Smooth muscle cell (in vitro differentiated cells): Measurements from ENCODE around the gene KDM2A. TPM values are rescaled to one million over a fixed set of nuclear protein-coding genes. Genes with fewer than 3 reads are reported as not detected.

Source experiments
- DNase-seq: peaks from one replicate; lab custom pipeline; 2025; ENCODE audit not compliant: unreplicated experiment; lab: John Stamatoyannopoulos, UW
- H2AFZ ChIP-seq: fragments of 200-600 bp; sonication (generic); 2 replicates; pipeline ENCODE4 v1.6.0; 2016; ENCODE audit warnings: antibody characterized with exemption, low read depth, mild to moderate bottlenecking
- H3F3A ChIP-seq: fragments of 200-600 bp; sonication (generic); 2 replicates; pipeline ENCODE4 v1.6.0; 2017; ENCODE audit warnings: antibody characterized with exemption, low read depth
- H3K27ac ChIP-seq: fragments of 200-600 bp; sonication (generic); 2 replicates; pipeline ENCODE4 v1.5.1; 2016; ENCODE audit warnings: low read depth, mild to moderate bottlenecking
- H3K27me3 ChIP-seq: fragments of 200-600 bp; sonication (generic); 2 replicates; pipeline ENCODE4 v1.6.1; 2016; ENCODE audit warnings: low read depth, mild to moderate bottlenecking
- H3K36me3 ChIP-seq: fragments of 200-600 bp; sonication (generic); 2 replicates; pipeline ENCODE4 v1.5.1; 2016; ENCODE audit warnings: low read depth
- H3K4me1 ChIP-seq: fragments of 200-600 bp; sonication (generic); 2 replicates; pipeline ENCODE4 v1.5.1; 2016; ENCODE audit warnings: low read depth
- H3K4me2 ChIP-seq: fragments of 200-600 bp; sonication (generic); 2 replicates; pipeline ENCODE4 v1.6.0; 2016; ENCODE audit warnings: mild to moderate bottlenecking
- H3K4me3 ChIP-seq: fragments of 200-600 bp; sonication (generic); 2 replicates; pipeline ENCODE4 v1.5.1; 2016; ENCODE audit warnings: mild to moderate bottlenecking
- H3K79me2 ChIP-seq: fragments of 200-600 bp; sonication (generic); 2 replicates; pipeline ENCODE4 v1.6.0; 2016; ENCODE audit warnings: low read depth, mild to moderate bottlenecking
- H3K9ac ChIP-seq: fragments of 200-600 bp; sonication (generic); 2 replicates; pipeline ENCODE4 v1.6.0; 2016; ENCODE audit warnings: low read depth
- H3K9me3 ChIP-seq: fragments of 200-600 bp; sonication (generic); replicated peaks from 2 replicates; pipeline ENCODE4 v1.5.1; 2016; ENCODE audit warnings: low read depth
- H4K20me1 ChIP-seq: fragments of 200-600 bp; sonication (generic); 2 replicates; pipeline ENCODE4 v1.6.0; 2016; ENCODE audit warnings: low read depth
- WGBS: methylation state at CpG from one replicate; pipeline ENCODE4 v1.1.7; 2016; ENCODE audit warnings: low lambda C conversion rate; 5-methylcytosine and 5-hydroxymethylcytosine counted together
- polyA plus RNA-seq: library from polyadenylated mRNA; unstranded; fragments of >200 nt; fragmentation: Nextera tagmentation; extraction: Ambion mirVana; gene quantifications from 2 replicates; pipeline ENCODE4 v1.2.1, GENCODE V29; 2016
- total RNA-seq: library from RNA; depleted of rRNA; stranded (reverse); fragments of >200 nt; gene quantifications from 2 replicates; pipeline ENCODE4 v1.2.3, GENCODE V29; 2014
- TF ChIP-seq, protein P1 (sequence below): fragments of 200-600 bp; sonication (generic); IDR thresholded peaks from 2 replicates; pipeline ENCODE4 v1.5.1; 2017; ENCODE audit warnings: borderline replicate concordance, mild to moderate bottlenecking, antibody characterized with exemption; ENCODE audit not compliant: insufficient read depth, poor library complexity, severe bottlenecking

Gene KDM2A
- total and polyA plus RNA-seq, 2 experiments from 2014 or later: 18.9 to 44.9 TPM

DNA sequence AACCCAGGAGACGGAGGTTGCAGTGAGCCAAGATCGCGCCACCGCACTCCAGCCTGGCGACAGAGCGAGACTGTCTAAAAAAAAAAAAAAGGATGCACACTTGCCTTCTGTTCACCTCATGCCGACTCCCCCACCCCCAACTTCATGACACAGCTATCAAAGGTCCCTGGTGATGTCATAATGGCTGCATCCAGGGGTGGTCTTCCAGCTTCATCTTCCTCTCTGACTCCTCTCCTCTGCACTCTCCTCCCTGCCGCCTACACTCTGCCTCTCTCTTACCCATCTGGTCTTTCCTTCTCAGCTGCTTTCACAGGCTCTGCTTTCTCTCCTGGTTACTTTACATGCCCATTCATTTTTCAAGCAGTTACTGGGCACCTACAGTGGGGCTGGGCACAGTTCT lies 16.4 kb upstream of the KDM2A start:
- H3K36me3 ChIP-seq: no peaks in the 10 kb centered on the region
- H3K9ac ChIP-seq: no peak overlapping the region
- H3K4me3 ChIP-seq: no peak overlapping the region
- no peaks in the 10 kb centered on the region for H4K20me1 ChIP-seq
- H2AFZ ChIP-seq: no peak overlapping the region
- H3K79me2 ChIP-seq: no peaks in the 10 kb centered on the region
- H3K4me1 ChIP-seq: no peaks in the 10 kb centered on the region
- 98% methylated on average over 8 of the region's 8 CpGs for WGBS
- DNase-seq: no peak
- TF ChIP-seq, protein P1, sequence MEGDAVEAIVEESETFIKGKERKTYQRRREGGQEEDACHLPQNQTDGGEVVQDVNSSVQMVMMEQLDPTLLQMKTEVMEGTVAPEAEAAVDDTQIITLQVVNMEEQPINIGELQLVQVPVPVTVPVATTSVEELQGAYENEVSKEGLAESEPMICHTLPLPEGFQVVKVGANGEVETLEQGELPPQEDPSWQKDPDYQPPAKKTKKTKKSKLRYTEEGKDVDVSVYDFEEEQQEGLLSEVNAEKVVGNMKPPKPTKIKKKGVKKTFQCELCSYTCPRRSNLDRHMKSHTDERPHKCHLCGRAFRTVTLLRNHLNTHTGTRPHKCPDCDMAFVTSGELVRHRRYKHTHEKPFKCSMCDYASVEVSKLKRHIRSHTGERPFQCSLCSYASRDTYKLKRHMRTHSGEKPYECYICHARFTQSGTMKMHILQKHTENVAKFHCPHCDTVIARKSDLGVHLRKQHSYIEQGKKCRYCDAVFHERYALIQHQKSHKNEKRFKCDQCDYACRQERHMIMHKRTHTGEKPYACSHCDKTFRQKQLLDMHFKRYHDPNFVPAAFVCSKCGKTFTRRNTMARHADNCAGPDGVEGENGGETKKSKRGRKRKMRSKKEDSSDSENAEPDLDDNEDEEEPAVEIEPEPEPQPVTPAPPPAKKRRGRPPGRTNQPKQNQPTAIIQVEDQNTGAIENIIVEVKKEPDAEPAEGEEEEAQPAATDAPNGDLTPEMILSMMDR: no peak
- H3F3A ChIP-seq: no peaks in the 10 kb centered on the region
- H3K27me3 ChIP-seq: no peaks in the 10 kb centered on the region
- H3K4me2 ChIP-seq: no peak overlapping the region
- H3K9me3 ChIP-seq: no peaks in the 10 kb centered on the region
- no peak overlapping the region for H3K27ac ChIP-seq

DNA sequence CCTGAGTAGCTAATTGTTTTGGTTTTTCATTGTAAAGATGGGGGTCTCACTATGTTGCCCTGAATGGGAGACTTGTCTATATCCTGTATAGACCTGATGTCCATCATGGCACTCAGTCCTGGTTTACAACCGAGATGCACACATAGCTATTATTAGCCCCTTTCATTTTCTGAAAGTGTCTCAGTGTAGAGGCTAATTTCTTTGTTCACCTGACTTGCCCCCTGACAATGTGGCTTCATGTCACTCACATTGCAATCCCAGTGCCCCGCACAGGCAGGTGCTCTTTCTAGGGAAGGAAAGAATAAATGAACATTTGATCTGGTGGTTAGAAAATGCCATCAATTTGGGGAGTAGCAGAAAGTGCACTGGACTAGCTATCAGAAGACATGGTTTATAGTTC lies 13.1 kb upstream of the KDM2A start:
- H3K9me3 ChIP-seq: no peaks in the 10 kb centered on the region
- H3K4me2 ChIP-seq: no peak overlapping the region
- H3K27me3 ChIP-seq: no peaks in the 10 kb centered on the region
- no peaks in the 10 kb centered on the region for H3F3A ChIP-seq
- H3K36me3 ChIP-seq: no peaks in the 10 kb centered on the region
- no peak for DNase-seq
- no peaks in the 10 kb centered on the region for H3K4me1 ChIP-seq
- H3K9ac ChIP-seq: no peak overlapping the region
- no peaks in the 10 kb centered on the region for H4K20me1 ChIP-seq
- no peak overlapping the region for H2AFZ ChIP-seq
- no peak overlapping the region for H3K27ac ChIP-seq
- H3K79me2 ChIP-seq: no peaks in the 10 kb centered on the region
- H3K4me3 ChIP-seq: no peak overlapping the region
- WGBS: 96% methylated on average over 2 of the region's 2 CpGs
- TF ChIP-seq, protein P1: no peak

DNA sequence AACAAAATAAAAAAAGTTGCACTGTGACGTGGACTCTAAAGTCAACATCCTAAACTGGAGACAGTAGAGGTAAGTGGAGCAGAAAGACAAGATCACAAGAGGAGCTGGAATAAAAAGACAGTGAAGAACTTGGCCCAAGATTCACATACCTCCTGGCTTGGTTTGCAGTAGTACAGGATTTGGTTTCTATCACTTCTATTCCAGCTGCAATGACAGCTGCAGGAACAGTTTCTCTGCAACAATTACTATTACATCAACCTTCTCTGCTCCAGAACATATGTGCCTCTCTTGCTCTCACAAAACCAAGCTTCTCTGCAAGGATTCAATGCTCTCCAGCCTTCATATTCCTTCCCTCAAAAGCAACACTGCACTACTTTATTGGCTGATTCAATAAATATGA lies 7.8 kb upstream of the KDM2A start:
- DNase-seq: no peak
- Histone ChIP-seq H3F3A (peaks cover under 1% of the 10 kb centered on the region), H3K4me2 (no peak overlapping the region), H4K20me1 (no peaks in the 10 kb centered on the region), H3K4me1 (no peaks in the 10 kb centered on the region), H3K9me3 (no peaks in the 10 kb centered on the region), H3K27me3 (no peaks in the 10 kb centered on the region), H2AFZ (no peak overlapping the region), H3K9ac (no peak overlapping the region), H3K4me3 (no peak overlapping the region), H3K27ac (no peak overlapping the region), H3K36me3 (no peaks in the 10 kb centered on the region), H3K79me2 (no peaks in the 10 kb centered on the region)
- WGBS: 73% methylated on average over 1 of the region's 1 CpG
- TF ChIP-seq, protein P1: no peak

DNA sequence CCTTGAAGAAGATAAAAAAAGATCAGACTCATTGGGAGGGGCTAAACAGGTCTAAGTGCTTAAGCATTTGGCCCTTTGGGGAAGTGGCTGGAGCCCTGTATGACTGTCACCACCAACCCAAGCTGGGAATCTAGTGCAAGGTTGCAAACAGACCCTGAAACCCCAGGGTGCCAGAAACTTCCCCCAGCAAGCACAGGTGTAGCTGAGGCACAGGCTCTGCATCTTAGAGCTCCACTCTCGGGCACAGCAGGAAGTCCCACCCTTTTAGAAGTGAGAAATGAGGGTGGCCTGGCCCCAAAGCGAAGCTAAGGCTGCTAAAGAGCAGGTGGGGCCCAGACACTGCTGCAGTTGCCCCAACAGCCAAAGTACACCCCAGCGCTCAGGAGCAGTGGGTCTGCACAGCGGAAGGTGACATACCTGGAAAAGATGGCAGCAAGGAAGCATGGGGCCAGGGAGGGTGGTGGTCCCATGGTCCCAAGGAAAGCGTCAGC lies 5.8 kb upstream of the KDM2A start:
- TF ChIP-seq, protein P1: no peak
- H3K9ac ChIP-seq: no peak overlapping the region
- H3K4me1 ChIP-seq: peaks cover 11% of the 10 kb centered on the region
- no peak overlapping the region for H3K4me2 ChIP-seq
- H3K9me3 ChIP-seq: no peaks in the 10 kb centered on the region
- H4K20me1 ChIP-seq: no peaks in the 10 kb centered on the region
- DNase-seq: no peak
- no peak overlapping the region for H3K4me3 ChIP-seq
- no peak overlapping the region for H2AFZ ChIP-seq
- no peaks in the 10 kb centered on the region for H3K79me2 ChIP-seq
- 90% methylated on average over 5 of the region's 5 CpGs for WGBS
- peaks cover 15% of the 10 kb centered on the region for H3F3A ChIP-seq
- H3K27ac ChIP-seq: no peak overlapping the region
- H3K36me3 ChIP-seq: no peaks in the 10 kb centered on the region
- no peaks in the 10 kb centered on the region for H3K27me3 ChIP-seq
